Effector CD4-positive, alpha-beta T cell (primary cell): ENCODE results near the gene NUP43.
"Not testable (repeated sequence)": the region's sequence is repeated elsewhere in the genome, so short reads cannot be mapped to it uniquely, and the experiment has no call there.

ENCODE experiments used
- DNase-seq: peaks from one replicate; pipeline ENCODE4 v3.0.0-alpha.2; 2020

The NUP43 gene

DNA sequence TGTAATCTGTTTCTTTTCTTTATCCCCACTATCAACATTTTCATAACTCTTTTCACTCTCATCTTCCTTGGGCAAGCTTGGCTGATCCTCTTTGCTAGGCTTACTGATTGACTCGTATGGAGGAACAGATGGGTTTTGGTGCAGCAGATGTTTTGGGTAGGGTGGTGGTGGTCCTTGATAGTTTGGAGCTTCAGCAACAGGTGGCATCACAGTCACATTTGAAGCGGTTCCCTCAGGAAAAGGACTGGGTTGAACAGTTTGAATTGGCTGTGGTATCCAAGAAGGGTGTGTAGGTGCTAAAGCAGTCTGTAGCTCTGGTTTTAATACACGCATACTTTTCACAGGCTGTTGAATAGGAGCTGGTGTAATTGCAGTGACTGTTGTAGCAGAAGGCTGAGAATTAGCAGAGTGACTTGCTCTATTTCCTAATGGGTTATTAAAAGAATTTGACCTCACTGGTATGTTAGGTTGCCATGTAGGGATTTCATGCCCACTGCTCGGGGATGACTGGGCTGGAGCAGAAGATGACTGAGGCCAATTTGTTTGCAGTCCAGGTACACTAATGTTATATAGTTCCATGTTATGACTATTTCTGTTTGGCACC is 63.0 kb downstream of the NUP43 start:
- no peak for DNase-seq

DNA sequence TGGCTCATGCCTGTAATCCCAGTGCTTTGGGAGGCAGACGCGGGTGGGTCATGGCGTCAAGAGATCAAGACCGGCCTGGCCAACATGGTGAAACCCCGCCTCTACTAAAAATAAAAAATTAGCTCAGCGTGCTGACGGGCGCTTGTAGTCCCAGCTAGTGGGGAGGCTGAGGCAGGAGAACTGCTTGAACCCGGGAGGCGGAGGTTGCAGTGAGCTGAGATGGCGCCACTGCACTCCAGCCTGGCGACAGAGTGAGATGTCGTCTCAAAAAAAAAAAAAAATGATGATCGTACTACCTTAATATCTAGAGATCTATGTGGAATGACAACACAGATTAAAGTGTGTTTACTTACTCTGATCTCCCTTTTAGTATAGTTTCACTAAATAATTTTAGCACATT is 64.5 kb downstream of the NUP43 start:
- DNase-seq: not testable (repeated sequence)

DNA sequence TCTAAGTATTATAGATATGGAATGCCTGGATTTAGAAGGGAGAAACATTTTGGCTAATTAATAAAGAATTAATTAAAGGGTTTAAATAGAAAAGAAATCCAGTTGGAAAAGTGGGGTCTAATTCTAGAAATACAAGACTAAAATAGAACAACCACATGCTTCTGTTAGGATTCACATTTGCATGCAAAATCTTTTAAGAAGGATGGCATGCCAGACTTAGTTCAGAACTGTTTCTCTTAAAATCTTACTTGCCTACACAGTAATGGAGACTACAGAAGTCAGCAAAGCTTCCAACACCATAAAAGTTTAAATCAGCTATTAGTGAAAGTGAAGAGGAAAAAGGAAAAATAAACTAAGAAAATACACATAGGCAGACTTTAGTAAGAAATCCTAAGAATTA is 65.1 kb downstream of the NUP43 start:
- no peak for DNase-seq

DNA sequence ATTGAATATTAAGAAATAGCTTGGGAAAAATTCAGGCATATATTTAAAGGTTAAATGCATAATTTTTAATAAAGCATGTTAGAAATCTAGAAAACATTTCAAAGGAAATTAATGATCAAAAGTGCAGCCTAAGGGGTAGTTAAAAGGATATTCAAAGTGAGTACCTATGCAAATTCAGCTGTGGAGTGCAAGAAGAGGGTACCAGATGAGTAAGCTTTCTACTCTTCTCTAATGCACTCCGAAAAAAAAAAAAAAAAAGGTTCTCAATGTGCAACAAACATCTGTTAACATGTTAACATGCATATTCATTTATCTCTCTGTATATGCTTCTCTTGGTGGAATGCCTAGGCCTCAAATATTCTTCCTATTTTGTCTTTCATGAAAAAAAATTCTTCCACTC is 65.8 kb downstream of the NUP43 start:
- no peak for DNase-seq
